Left lung (tissue), 10 donors: ENCODE data around the gene SCN10A. TPM values are rescaled to one million over a fixed set of nuclear protein-coding genes. Genes with fewer than 3 reads are reported as not detected.

ENCODE experiments used
- ATAC-seq: fragments of 200-7000 bp; cut with Tn5 transposase; one replicate; pipeline ENCODE4 v1.9.1; 2020; ENCODE audit warnings: moderate library complexity
- DNase-seq, 4 donors: peaks; one replicate each; pipeline ENCODE4 v3.0.0-alpha.2; 2013 to 2020
- H3K27ac ChIP-seq, 2 donors: fragments of 200-600 bp; sonication (generic) in 1 of 2; one replicate each; pipeline versions ENCODE4 v1.5.0 to v1.8.0; 2020 to 2021
- H3K27me3 ChIP-seq, 2 donors: fragments of 200-600 bp; sonication (generic) in 1 of 2; one replicate each; pipeline versions ENCODE4 v1.5.0 to v1.8.0; 2020 to 2021
- H3K36me3 ChIP-seq, 2 donors: fragments of 200-600 bp; sonication (generic) in 1 of 2; one replicate each; pipeline versions ENCODE4 v1.5.0 to v1.8.0; 2020 to 2021
- H3K4me1 ChIP-seq, 2 donors: fragments of 200-600 bp; one replicate each; pipeline ENCODE4 v1.8.0; 2021
- H3K4me3 ChIP-seq, 2 donors: fragments of 200-600 bp; sonication (generic) in 1 of 2; one replicate each; pipeline versions ENCODE4 v1.5.0 to v1.8.0; 2020 to 2021; ENCODE audit warnings: mild to moderate bottlenecking in 1 of 2
- H3K9me3 ChIP-seq, 2 donors: fragments of 200-600 bp; sonication (generic) in 1 of 2; one replicate each; pipeline versions ENCODE4 v1.5.0 to v1.8.0; 2020 to 2021
- CTCF ChIP-seq, 2 donors: fragments of 200-600 bp; sonication (generic) in 1 of 2; IDR thresholded peaks; one replicate each; pipeline versions ENCODE4 v1.5.0 to v1.8.0; 2021; ENCODE audit warnings: antibody characterized with exemption in 2 of 2
- intact Hi-C, 2 donors: fragments of 100-400 bp; cut with DNase I; formaldehyde crosslinking; loops; one replicate each; pipeline versions ENCODE4 v1.11.2 to v1.14.2; 2022
- polyA plus RNA-seq, 6 donors: library from polyadenylated mRNA; unstranded; fragments of 120-200 nt; gene quantifications; one replicate each; pipeline ENCODE4 v1.2.1, GENCODE V29; 2013; ENCODE audit not compliant: insufficient read length in 6 of 6
- total RNA-seq, 2 donors: library from RNA; stranded (reverse); fragmentation: NEBNext Ultra II Directional; extraction: Animal tissue kit (Norgen Biotek cat#: 25700); gene quantifications; one replicate each; pipeline ENCODE4 v1.2.1, GENCODE V29; 2021
- donor health status: DM: no; HTN: yes; CAD: no.
- donor health status: DM: no; HTN: no; CAD: no.

SCN10A gene
- total and polyA plus RNA-seq, 8 donors, result not detected

- no peak overlapping the region for H3K4me3 ChIP-seq
- H3K9me3 ChIP-seq, result no peaks in the 10 kb centered on the region
- H3K4me1 ChIP-seq, result no peaks in the 10 kb centered on the region
- no peak for DNase-seq
- H3K36me3 ChIP-seq, result no peaks in the 10 kb centered on the region
- no peaks in the 10 kb centered on the region for H3K27me3 ChIP-seq
- ATAC-seq, result no peak
- TF ChIP-seq CTCF (IDR thresholded peaks at IDR 0.05), result no peak
- intact Hi-C loops, result no loop called here
- no peak overlapping the region for H3K27ac ChIP-seq
These were observed 118.0 kb downstream of the SCN10A start for GRCh38 chr3:38698061-38698460.

GRCh38 chr3:38696034-38696433 is 120.0 kb downstream of the SCN10A start:
- H3K4me1 ChIP-seq, result no peaks in the 10 kb centered on the region
- no peaks in the 10 kb centered on the region for H3K9me3 ChIP-seq
- H3K36me3 ChIP-seq, result no peaks in the 10 kb centered on the region
- ATAC-seq (no peak), DNase-seq (no peak)
- H3K27me3 ChIP-seq, result no peaks in the 10 kb centered on the region
- intact Hi-C loops, result no loop called here
- H3K4me3 ChIP-seq, result no peak overlapping the region
- no peak overlapping the region for H3K27ac ChIP-seq
- TF ChIP-seq CTCF (IDR thresholded peaks at IDR 0.05), result no peak

GRCh38 chr3:38690185-38690584 is 125.8 kb downstream of the SCN10A start:
- H3K9me3 ChIP-seq, result no peaks in the 10 kb centered on the region
- DNase-seq (no peak), ATAC-seq (no peak)
- no peak overlapping the region for H3K27ac ChIP-seq
- no peak for TF ChIP-seq CTCF (IDR thresholded peaks at IDR 0.05)
- intact Hi-C loops, result no loop called here
- H3K27me3 ChIP-seq, result no peaks in the 10 kb centered on the region
- H3K4me3 ChIP-seq, result no peak overlapping the region
- H3K36me3 ChIP-seq, result no peaks in the 10 kb centered on the region
- no peaks in the 10 kb centered on the region for H3K4me1 ChIP-seq

- ATAC-seq, result no peak
- Histone ChIP-seq H3K9me3 (no peaks in the 10 kb centered on the region), H3K36me3 (no peaks in the 10 kb centered on the region), H3K27ac (no peak overlapping the region), H3K4me3 (no peak overlapping the region), H3K27me3 (no peaks in the 10 kb centered on the region), H3K4me1 (no peaks in the 10 kb centered on the region)
- no peak for DNase-seq
- TF ChIP-seq CTCF (IDR thresholded peaks at IDR 0.05), result no peak
- intact Hi-C loops, result no loop called here
These were observed 126.2 kb downstream of the SCN10A start for GRCh38 chr3:38689774-38690173.

- no peaks in the 10 kb centered on the region for H3K9me3 ChIP-seq
- no peak overlapping the region for H3K4me3 ChIP-seq
- no peak for TF ChIP-seq CTCF (IDR thresholded peaks at IDR 0.05)
- ATAC-seq (no peak), DNase-seq (no peak)
- H3K27me3 ChIP-seq, result no peaks in the 10 kb centered on the region
- H3K27ac ChIP-seq, result no peak overlapping the region
- H3K4me1 ChIP-seq, result no peaks in the 10 kb centered on the region
- no peaks in the 10 kb centered on the region for H3K36me3 ChIP-seq
- intact Hi-C loops, result no loop called here
These were observed 126.7 kb downstream of the SCN10A start for GRCh38 chr3:38689346-38689745.
